CD4-positive, alpha-beta T cell (primary cell): ENCODE data around the gene KLHL18. TPM values are rescaled to one million over a fixed set of nuclear protein-coding genes. Genes with fewer than 3 reads are reported as not detected.

Source experiments
- ATAC-seq: fragments of 200-7000 bp; cut with Tn5 transposase; one replicate; pipeline ENCODE4 v1.10.0; 2022; ENCODE audit warnings: mild to moderate bottlenecking; ENCODE audit not compliant: poor library complexity
- CTCF ChIA-PET: fragments of 350-600 bp; sonication (Branson Sonifier 250); formaldehyde crosslinking; loops from one replicate; lab custom pipeline; 2021; ENCODE audit warnings: antibody characterized with exemption, inconsistent platforms; lab: Charles Lee
- POLR2A ChIA-PET: fragments of 350-600 bp; sonication (Branson Sonifier 250); formaldehyde crosslinking; loops from one replicate; lab custom pipeline; 2021; ENCODE audit warnings: antibody characterized with exemption, inconsistent platforms; lab: Charles Lee
- DNase-seq, 14 experiments: peaks; one replicate each; pipeline ENCODE4 v3.0.0-alpha.2; 2013 to 2020; ENCODE audit warnings: mixed read lengths in 2 of 14
- H3K27ac ChIP-seq, 2 donors: one replicate each; pipeline versions ENCODE4 v1.5.1 to v1.7.0; 2013; ENCODE audit warnings: low read length in 2 of 2, low read depth in 1 of 2, mild to moderate bottlenecking in 1 of 2
- H3K27me3 ChIP-seq, 2 experiments: 1 replicate in 1 of 2; 2 replicates in 1 of 2; pipeline versions ENCODE4 v1.6.1 to v1.7.0; 2013; ENCODE audit warnings: low read length in 2 of 2, control low read depth in 1 of 2, mild to moderate bottlenecking in 1 of 2, moderate library complexity in 1 of 2; ENCODE audit not compliant: insufficient read depth in 2 of 2, control insufficient read depth in 1 of 2
- H3K36me3 ChIP-seq: one replicate; pipeline ENCODE4 v1.6.1; 2013; ENCODE audit warnings: low read length, control low read depth; ENCODE audit not compliant: insufficient read depth
- H3K4me1 ChIP-seq: one replicate; pipeline ENCODE4 v1.6.1; 2013; ENCODE audit warnings: low read length, control low read depth; ENCODE audit not compliant: insufficient read depth
- H3K4me3 ChIP-seq: one replicate; pipeline ENCODE4 v1.5.1; 2013; ENCODE audit warnings: mild to moderate bottlenecking, low read length, moderate library complexity
- H3K9me3 ChIP-seq, 2 experiments: 1 replicate in 1 of 2; 2 replicates in 1 of 2; pipeline versions ENCODE4 v1.6.1 to v1.7.0; 2013; ENCODE audit warnings: low read length in 2 of 2, mild to moderate bottlenecking in 2 of 2, control low read depth in 1 of 2, moderate library complexity in 1 of 2; ENCODE audit not compliant: control insufficient read depth in 1 of 2, insufficient read depth in 1 of 2
- H3K27ac Mint-ChIP-seq: one replicate; pipeline ENCODE4 v1.8.0; 2020; ENCODE audit warnings: mixed read lengths
- H3K27me3 Mint-ChIP-seq: one replicate; pipeline ENCODE4 v1.8.0; 2021; ENCODE audit warnings: mixed read lengths
- H3K36me3 Mint-ChIP-seq: one replicate; pipeline ENCODE4 v1.8.0; 2021; ENCODE audit warnings: low read depth, mixed read lengths
- H3K4me1 Mint-ChIP-seq: one replicate; pipeline ENCODE4 v1.8.0; 2021; ENCODE audit warnings: low read depth, mixed read lengths
- H3K4me3 Mint-ChIP-seq: one replicate; pipeline ENCODE4 v1.8.0; 2020; ENCODE audit warnings: mild to moderate bottlenecking, mixed read lengths
- H3K9me3 Mint-ChIP-seq: one replicate; pipeline ENCODE4 v1.8.0; 2020; ENCODE audit warnings: mixed read lengths
- CTCF ChIP-seq: fragments of 200-600 bp; IDR thresholded peaks from one replicate; pipeline ENCODE4 v1.8.0; 2022; ENCODE audit warnings: antibody characterized with exemption, mild to moderate bottlenecking
- intact Hi-C, 2 experiments: fragments of 100-400 bp; cut with DNase I in 1 of 2; cut with micrococcal nuclease in 1 of 2; formaldehyde crosslinking; loops; one replicate each; pipeline versions ENCODE4 v1.15.1 to v1.9.0; 2023 to 2025; cut with DNase I, micrococcal nuclease
- total RNA-seq, 174 experiments: library from RNA in 2 of 174; stranded (reverse) in 2 of 174; gene quantifications; one replicate each; pipeline ENCODE4 v1.2.3 and lab custom pipeline; 2021 to 2026

KLHL18 gene
- total RNA-seq, 2 experiments from 2014 or later, result 43.3 to 43.7 TPM

GRCh38 chr3:47295976-47296375 is 13.2 kb downstream of the KLHL18 start:
- no peak overlapping the region for H3K27ac ChIP-seq
- Mint-ChIP-seq H3K27ac (peak overlapping the region; percentile 1), H3K4me1 (peaks cover 70% of the 10 kb centered on the region), H3K4me3 (no peak overlapping the region), H3K36me3 (peaks cover 49% of the 10 kb centered on the region), H3K9me3 (no peaks in the 10 kb centered on the region), H3K27me3 (no peaks in the 10 kb centered on the region)
- DNase-seq (no peak), ATAC-seq (peak; percentile 41)
- H3K36me3 ChIP-seq, result peaks cover 11% of the 10 kb centered on the region
- no peak for TF ChIP-seq CTCF
- H3K4me1 ChIP-seq, result peaks cover 19% of the 10 kb centered on the region
- ChIA-PET CTCF (no interaction called here), POLR2A (no interaction called here)
- H3K27me3 ChIP-seq, result no peaks in the 10 kb centered on the region
- no peaks in the 10 kb centered on the region for H3K9me3 ChIP-seq
- H3K4me3 ChIP-seq, result no peak overlapping the region
- intact Hi-C loops, result no loop called here

GRCh38 chr3:47296562-47297302 is 14.0 kb downstream of the KLHL18 start:
- no peaks in the 10 kb centered on the region for H3K27me3 ChIP-seq
- Mint-ChIP-seq H3K4me3 (no peak overlapping the region), H3K27me3 (no peaks in the 10 kb centered on the region), H3K4me1 (peaks cover 70% of the 10 kb centered on the region), H3K9me3 (no peaks in the 10 kb centered on the region), H3K36me3 (peaks cover 54% of the 10 kb centered on the region), H3K27ac (peak overlapping the region; percentile 1)
- no peak for TF ChIP-seq CTCF
- CTCF ChIA-PET, result no interaction called here
- peaks cover 9% of the 10 kb centered on the region for H3K36me3 ChIP-seq
- DNase-seq, result no peak
- peaks cover 19% of the 10 kb centered on the region for H3K4me1 ChIP-seq
- no peak overlapping the region for H3K4me3 ChIP-seq
- no peak for ATAC-seq
- H3K27ac ChIP-seq, result no peak overlapping the region
- POLR2A ChIA-PET, result no interaction called here
- no peaks in the 10 kb centered on the region for H3K9me3 ChIP-seq
- intact Hi-C loops, result no loop called here

- no peak overlapping the region for H3K4me3 Mint-ChIP-seq
- no peaks in the 10 kb centered on the region for H3K9me3 Mint-ChIP-seq
- TF ChIP-seq CTCF, result no peak
- ChIA-PET CTCF (no interaction called here), POLR2A (no interaction called here)
- Histone ChIP-seq H3K9me3 (no peaks in the 10 kb centered on the region), H3K4me1 (peaks cover 19% of the 10 kb centered on the region), H3K4me3 (no peak overlapping the region), H3K27me3 (no peaks in the 10 kb centered on the region), H3K27ac (no peak overlapping the region), H3K36me3 (peaks cover 23% of the 10 kb centered on the region)
- intact Hi-C loops, result no loop called here
- H3K4me1 Mint-ChIP-seq, result peaks cover 69% of the 10 kb centered on the region
- H3K36me3 Mint-ChIP-seq, result peaks cover 65% of the 10 kb centered on the region
- no peak overlapping the region for H3K27ac Mint-ChIP-seq
- DNase-seq, result no peak
- no peaks in the 10 kb centered on the region for H3K27me3 Mint-ChIP-seq
- no peak for ATAC-seq
Measured at GRCh38 chr3:47298439-47298838, 15.7 kb downstream of the KLHL18 start.
